Panc1 (cell line): ENCODE results near the gene ATP2B1. TPM values are rescaled to one million over a fixed set of nuclear protein-coding genes. Genes with fewer than 3 reads are reported as not detected.

Experiments used
- ATAC-seq: fragments of 200-7000 bp; cut with Tn5 transposase; 2 replicates; pipeline ENCODE4 v1.9.1; 2020; ENCODE audit warnings: mild to moderate bottlenecking, moderate library complexity
- BruUV-seq: library from RNA; stranded (reverse); fragments of 400-500 nt; replicated peaks from 2 replicates; lab custom pipeline; 2021; lab: Mats Ljungman, UMichigan
- CTCF ChIA-PET: fragments of 300-600 bp; sonication (Branson Sonifier 250); formaldehyde crosslinking; loops from one replicate; lab custom pipeline; 2022; ENCODE audit warnings: antibody characterized with exemption; lab: Charles Lee
- POLR2A ChIA-PET: fragments of 300-600 bp; sonication (Branson Sonifier 250); formaldehyde crosslinking; loops from one replicate; lab custom pipeline; 2022; ENCODE audit warnings: antibody characterized with exemption; lab: Charles Lee
- DNase-seq: peaks from one replicate; pipeline ENCODE4 v3.0.0-alpha.2; 2010; ENCODE audit warnings: low read depth, low spot score
- H3K27ac ChIP-seq: 2 replicates; pipeline ENCODE4 v1.5.1; 2011; ENCODE audit warnings: mild to moderate bottlenecking, low read length, inconsistent platforms
- H3K27me3 ChIP-seq: fragments of 200-500 bp; sonication (Bioruptor generic); 2 replicates; pipeline ENCODE4 v1.6.0; 2014; ENCODE audit warnings: low read length, inconsistent platforms; ENCODE audit not compliant: control insufficient read depth, insufficient read depth
- H3K36me3 ChIP-seq: fragments of 200-500 bp; sonication (Bioruptor generic); 2 replicates; pipeline ENCODE4 v1.5.1; 2014; ENCODE audit warnings: inconsistent platforms, mild to moderate bottlenecking, low read length, moderate library complexity; ENCODE audit not compliant: control insufficient read depth, insufficient read depth
- H3K4me1 ChIP-seq: 2 replicates; pipeline ENCODE4 v1.5.1; 2011; ENCODE audit warnings: inconsistent platforms, mild to moderate bottlenecking, low read length, moderate library complexity; ENCODE audit not compliant: control insufficient read depth, insufficient read depth
- H3K4me3 ChIP-seq, 2 experiments: 2 replicates each; pipeline ENCODE4 v1.5.1; 2011 to 2012; ENCODE audit warnings: low read depth in 2 of 2, low read length in 2 of 2, mild to moderate bottlenecking in 2 of 2, inconsistent platforms in 1 of 2, moderate library complexity in 1 of 2
- H3K9me3 ChIP-seq: fragments of 200-500 bp; sonication (Bioruptor generic); 2 replicates; pipeline ENCODE4 v1.5.1; 2014; ENCODE audit warnings: low read depth, mild to moderate bottlenecking, inconsistent platforms, low read length, moderate library complexity; ENCODE audit not compliant: control insufficient read depth, insufficient read depth
- CTCF ChIP-seq: fragments of 450-650 bp; IDR thresholded peaks from 2 replicates; pipeline ENCODE4 v1.5.1; 2017; ENCODE audit warnings: mild to moderate bottlenecking
- POLR2AphosphoS5 ChIP-seq: IDR thresholded peaks from 2 replicates; pipeline ENCODE4 v1.6.1; 2012; ENCODE audit warnings: mild to moderate bottlenecking, low read depth, low read length, moderate library complexity
- REST ChIP-seq, 2 experiments: IDR thresholded peaks; 2 replicates each; pipeline ENCODE4 v1.6.1; 2011 to 2012; ENCODE audit warnings: low read depth in 2 of 2, control low read depth in 1 of 2, low read length in 1 of 2, mild to moderate bottlenecking in 1 of 2, moderate library complexity in 1 of 2; ENCODE audit not compliant: insufficient read depth in 1 of 2
- SIN3A ChIP-seq: IDR thresholded peaks from 2 replicates; pipeline ENCODE4 v1.6.1; 2012; ENCODE audit warnings: low read depth, mild to moderate bottlenecking, low read length, moderate library complexity, borderline replicate concordance; ENCODE audit not compliant: insufficient read depth
- TCF7L2 ChIP-seq: IDR thresholded peaks from 2 replicates; pipeline ENCODE4 v1.6.1; 2011; ENCODE audit warnings: mild to moderate bottlenecking, low read depth, low read length, inconsistent platforms
- in situ Hi-C: cut with HindIII; loops from 2 replicates; pipeline ENCODE4 v1.10.0; 2016; ENCODE audit warnings: low sequenced_read_pairs, low pct_unique_long_range_greater_than_20kb
- intact Hi-C: fragments of 100-400 bp; cut with micrococcal nuclease; formaldehyde crosslinking; loops from one replicate; pipeline ENCODE4 v1.10.0; 2022; ENCODE audit not compliant: unreplicated experiment
- total RNA-seq: library from RNA; stranded (reverse); gene quantifications from one replicate; pipeline ENCODE4 v1.2.1, GENCODE V29; 2021; ENCODE audit not compliant: unreplicated experiment

ATP2B1 gene
- total RNA-seq, 1 experiment from 2014 or later: 64.5 TPM

- ATAC-seq: no peak
- POLR2A ChIA-PET: no interaction called here
- intact Hi-C loops: no loop called here
These were observed 169.7 kb downstream of the ATP2B1 start for GRCh38 chr12:89538897-89539296.

More at GRCh38 chr12:89538897-89539296, 169.7 kb downstream of the ATP2B1 start:
- CTCF ChIA-PET: no interaction called here
- Histone ChIP-seq H3K4me3 (no peak overlapping the region), H3K4me1 (no peaks in the 10 kb centered on the region), H3K27ac (no peak overlapping the region), H3K27me3 (no peaks in the 10 kb centered on the region), H3K36me3 (no peaks in the 10 kb centered on the region), H3K9me3 (no peaks in the 10 kb centered on the region)
- BruUV-seq: no TSS peak
- TF ChIP-seq SIN3A (no peak), TCF7L2 (no peak), CTCF (no peak), POLR2AphosphoS5 (no peak), REST (IDR thresholded peaks at IDR 0.05; ENCODE audit: insufficient read depth in 1 of 2, low read depth in 2 of 2, low read length in 1 of 2) (no peak)
- in situ Hi-C loops: no loop called here
- no peak for DNase-seq

Other genes with a start within 250 kb of the ATP2B1 start
- gene GALNT4, start 184.0 kb downstream of the ATP2B1 start, total RNA-seq: 5.1 TPM
- gene POC1B, start 182.8 kb downstream of the ATP2B1 start, total RNA-seq: 7.3 TPM